Brain microvascular endothelial cell (primary cell): ENCODE results near the gene LMCD1.

Source experiments
- DNase-seq: peaks from one replicate; pipeline ENCODE4 v3.0.0-alpha.2; 2020
- H3K27ac ChIP-seq: fragments of 250-450 bp; sonication (Bioruptor Pico); 2 replicates; pipeline ENCODE4 v1.5.1; 2020; ENCODE audit warnings: mild to moderate bottlenecking, moderate library complexity
- H3K27me3 ChIP-seq: fragments of 250-450 bp; sonication (Bioruptor Pico); replicated peaks from 2 replicates; pipeline ENCODE4 v1.5.1; 2020; ENCODE audit warnings: mild to moderate bottlenecking
- H3K36me3 ChIP-seq: fragments of 250-450 bp; sonication (Bioruptor Pico); replicated peaks from 2 replicates; pipeline ENCODE4 v1.5.1; 2020; ENCODE audit warnings: mild to moderate bottlenecking
- H3K4me3 ChIP-seq: 2 replicates; pipeline ENCODE4 v1.5.1; 2011; ENCODE audit warnings: low read depth, mild to moderate bottlenecking, control low read depth, low read length, moderate library complexity
- in situ Hi-C: cut with HindIII; loops from 2 replicates; pipeline ENCODE4 v1.10.0; 2017; ENCODE audit warnings: low sequenced_read_pairs, low pct_ligation_motif_present
- TF ChIP-seq, protein P1 (sequence below): IDR thresholded peaks from 2 replicates; pipeline ENCODE4 v1.5.1; 2011; ENCODE audit warnings: low read depth, mild to moderate bottlenecking, moderate library complexity, low read length, control low read depth, inconsistent platforms; ENCODE audit errors: missing control alignments

Gene LMCD1

DNA sequence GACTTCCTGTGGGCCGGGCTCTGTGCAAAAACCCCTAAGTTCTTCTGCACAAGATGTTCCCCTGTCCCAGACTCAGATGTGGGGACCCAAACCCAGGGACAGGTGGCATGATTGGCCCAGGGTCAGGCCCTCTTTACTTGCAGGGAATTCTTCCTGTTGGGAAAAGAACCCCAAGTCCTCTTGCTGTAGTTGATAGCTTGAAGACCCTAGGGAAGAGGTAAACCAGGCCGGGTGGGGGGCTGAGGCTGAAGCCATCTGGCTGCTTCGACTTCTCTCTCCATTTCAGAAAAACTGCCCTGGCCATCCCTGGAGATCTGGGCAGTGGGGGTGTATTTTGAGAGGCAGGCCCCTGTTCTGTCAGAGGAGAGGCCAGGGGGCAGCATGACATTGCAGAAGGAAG, 119.5 kb downstream of the LMCD1 start:
- TF ChIP-seq, protein P1, sequence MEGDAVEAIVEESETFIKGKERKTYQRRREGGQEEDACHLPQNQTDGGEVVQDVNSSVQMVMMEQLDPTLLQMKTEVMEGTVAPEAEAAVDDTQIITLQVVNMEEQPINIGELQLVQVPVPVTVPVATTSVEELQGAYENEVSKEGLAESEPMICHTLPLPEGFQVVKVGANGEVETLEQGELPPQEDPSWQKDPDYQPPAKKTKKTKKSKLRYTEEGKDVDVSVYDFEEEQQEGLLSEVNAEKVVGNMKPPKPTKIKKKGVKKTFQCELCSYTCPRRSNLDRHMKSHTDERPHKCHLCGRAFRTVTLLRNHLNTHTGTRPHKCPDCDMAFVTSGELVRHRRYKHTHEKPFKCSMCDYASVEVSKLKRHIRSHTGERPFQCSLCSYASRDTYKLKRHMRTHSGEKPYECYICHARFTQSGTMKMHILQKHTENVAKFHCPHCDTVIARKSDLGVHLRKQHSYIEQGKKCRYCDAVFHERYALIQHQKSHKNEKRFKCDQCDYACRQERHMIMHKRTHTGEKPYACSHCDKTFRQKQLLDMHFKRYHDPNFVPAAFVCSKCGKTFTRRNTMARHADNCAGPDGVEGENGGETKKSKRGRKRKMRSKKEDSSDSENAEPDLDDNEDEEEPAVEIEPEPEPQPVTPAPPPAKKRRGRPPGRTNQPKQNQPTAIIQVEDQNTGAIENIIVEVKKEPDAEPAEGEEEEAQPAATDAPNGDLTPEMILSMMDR, result no peak
- Histone ChIP-seq H3K4me3 (no peak overlapping the region), H3K27me3 (no peaks in the 10 kb centered on the region), H3K27ac (no peak overlapping the region), H3K36me3 (no peaks in the 10 kb centered on the region)
- DNase-seq, result no peak
- in situ Hi-C loops, result no loop called here

- peak; percentile 83 for DNase-seq
These were observed 120.2 kb downstream of the LMCD1 start for GRCh38 chr3:8621872-8622271.

DNA sequence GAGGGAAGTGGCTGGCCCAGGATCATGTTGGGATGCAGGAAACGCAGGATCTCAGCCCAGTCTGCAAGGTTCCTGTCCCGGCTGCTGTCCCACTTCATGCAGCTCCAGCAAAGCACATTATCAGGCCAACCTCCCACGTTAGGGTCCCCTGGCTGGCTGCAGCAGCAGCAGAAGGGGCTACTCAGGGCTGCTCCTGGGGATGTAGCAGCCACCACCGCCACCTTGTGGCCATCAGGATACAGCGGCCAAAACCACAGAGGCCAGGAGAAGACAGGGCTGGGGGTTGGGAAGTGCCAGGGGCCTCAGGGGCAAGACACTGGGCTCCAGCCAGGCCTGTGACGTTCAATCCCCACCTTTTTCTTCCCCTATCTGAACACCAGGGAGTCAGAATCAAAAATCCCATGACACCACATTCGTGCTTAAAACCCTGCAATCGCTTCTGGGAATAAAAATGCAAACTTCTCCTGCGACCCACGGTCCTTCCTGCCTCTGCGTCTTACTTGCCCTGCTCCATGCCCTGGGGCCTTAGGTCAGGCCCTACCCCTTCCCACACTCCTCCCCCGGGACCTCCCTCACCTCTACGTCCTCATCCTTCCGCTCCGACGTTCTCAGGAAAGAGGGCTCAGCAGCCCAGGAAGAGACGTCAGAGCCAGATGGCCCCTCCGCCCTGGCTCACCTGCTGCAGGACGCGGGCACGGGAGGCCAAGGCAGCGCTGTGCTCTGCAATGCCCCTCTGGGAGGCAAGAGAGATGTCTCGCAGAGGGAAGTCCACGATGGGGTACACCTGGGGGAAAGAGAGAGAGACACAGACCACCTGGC, 121.5 kb downstream of the LMCD1 start:
- H3K4me3 ChIP-seq, result no peak overlapping the region
- TF ChIP-seq, protein P1, result peak; percentile 97
- DNase-seq, result peak; percentile 65
- no peak overlapping the region for H3K27ac ChIP-seq
- H3K36me3 ChIP-seq, result no peaks in the 10 kb centered on the region
- H3K27me3 ChIP-seq, result no peaks in the 10 kb centered on the region
- in situ Hi-C loops, result no loop called here

More at GRCh38 chr3:8621872-8622271, 120.2 kb downstream of the LMCD1 start:
- TF ChIP-seq, protein P1, result no peak
- Histone ChIP-seq H3K27ac (peak overlapping the region; percentile 48), H3K27me3 (no peaks in the 10 kb centered on the region), H3K4me3 (no peak overlapping the region), H3K36me3 (no peaks in the 10 kb centered on the region)
- in situ Hi-C loops, result no loop called here

GRCh38 chr3:8623741-8624140, 122.1 kb downstream of the LMCD1 start:
- no peak for DNase-seq
- no peak overlapping the region for H3K27ac ChIP-seq

More at GRCh38 chr3:8623741-8624140, 122.1 kb downstream of the LMCD1 start:
- no peaks in the 10 kb centered on the region for H3K27me3 ChIP-seq
- no peak overlapping the region for H3K4me3 ChIP-seq
- in situ Hi-C loops, result no loop called here
- TF ChIP-seq, protein P1, result no peak
- H3K36me3 ChIP-seq, result no peaks in the 10 kb centered on the region
